ENCODE measurements around the gene CCDC102B.
"Not testable (repeated sequence)": the region's sequence is repeated elsewhere in the genome, so short reads cannot be mapped to it uniquely, and the experiment has no call there.

Gene CCDC102B

GRCh38 chr18:68915061-68915460, 117.2 kb downstream of the CCDC102B start:
- DNase-seq (ENCODE audit: low spot score) = no peak

GRCh38 chr18:68916734-68917133, 118.9 kb downstream of the CCDC102B start:
- DNase-seq (ENCODE audit: low spot score) = no peak

- no peak for DNase-seq (ENCODE audit: low spot score)
Observed at GRCh38 chr18:68918216-68918615, 120.3 kb downstream of the CCDC102B start.

GRCh38 chr18:68919900-68920299, 122.0 kb downstream of the CCDC102B start:
- DNase-seq (ENCODE audit: low spot score) = no peak

GRCh38 chr18:68922392-68922791, 124.5 kb downstream of the CCDC102B start:
- DNase-seq (ENCODE audit: low spot score) = no peak

GRCh38 chr18:68925268-68925667, 127.4 kb downstream of the CCDC102B start:
- DNase-seq (ENCODE audit: low spot score) = no peak

GRCh38 chr18:68928762-68929675, 131.1 kb downstream of the CCDC102B start:
- DNase-seq (ENCODE audit: low spot score) = no peak

GRCh38 chr18:68935686-68936085, 137.8 kb downstream of the CCDC102B start:
- no peak for DNase-seq (ENCODE audit: low spot score)

- DNase-seq (ENCODE audit: low spot score) = no peak
Observed at GRCh38 chr18:68937029-68937599, 139.2 kb downstream of the CCDC102B start.

- no peak for DNase-seq (ENCODE audit: low spot score)
Observed at GRCh38 chr18:68940039-68940438, 142.2 kb downstream of the CCDC102B start.

GRCh38 chr18:68940754-68941153, 142.9 kb downstream of the CCDC102B start:
- DNase-seq (ENCODE audit: low spot score) = no peak

GRCh38 chr18:68942230-68942629, 144.3 kb downstream of the CCDC102B start:
- no peak for DNase-seq (ENCODE audit: low spot score)

GRCh38 chr18:68943861-68944260, 146.0 kb downstream of the CCDC102B start:
- not testable (repeated sequence) for DNase-seq (ENCODE audit: low spot score)

- no peak for DNase-seq (ENCODE audit: low spot score)
Observed at GRCh38 chr18:68944330-68944729, 146.4 kb downstream of the CCDC102B start.

GRCh38 chr18:68944826-68945225, 146.9 kb downstream of the CCDC102B start:
- no peak for DNase-seq (ENCODE audit: low spot score)

GRCh38 chr18:68948622-68949021, 150.7 kb downstream of the CCDC102B start:
- DNase-seq (ENCODE audit: low spot score) = no peak

GRCh38 chr18:68954738-68955137, 156.9 kb downstream of the CCDC102B start:
- no peak for DNase-seq (ENCODE audit: low spot score)

- no peak for DNase-seq (ENCODE audit: low spot score)
Observed at GRCh38 chr18:68956650-68957049, 158.8 kb downstream of the CCDC102B start.

GRCh38 chr18:68960355-68960754, 162.5 kb downstream of the CCDC102B start:
- no peak for DNase-seq (ENCODE audit: low spot score)

- no peak for DNase-seq (ENCODE audit: low spot score)
Observed at GRCh38 chr18:68962623-68963022, 164.7 kb downstream of the CCDC102B start.

- DNase-seq (ENCODE audit: low spot score) = no peak
Observed at GRCh38 chr18:68965817-68966216, 167.9 kb downstream of the CCDC102B start.

- no peak for DNase-seq (ENCODE audit: low spot score)
Observed at GRCh38 chr18:68969027-68969426, 171.1 kb downstream of the CCDC102B start.

GRCh38 chr18:68972176-68972575, 174.3 kb downstream of the CCDC102B start:
- DNase-seq (ENCODE audit: low spot score) = no peak

All from globus pallidus (tissue), 1 donor.